AG09309 (cell line): Measurements from ENCODE around the gene CAT.
A peak's percentile ranks its signal among the peaks of the same experiment; 100 is the strongest.

Source experiments
- DNase-seq: peaks from one replicate; pipeline ENCODE4 v3.0.0-alpha.2; 2010; ENCODE audit warnings: low read depth
- H3K4me3 ChIP-seq: 2 replicates; pipeline ENCODE4 v1.5.1; 2011; ENCODE audit warnings: mild to moderate bottlenecking, low read depth, low read length, moderate library complexity; ENCODE audit not compliant: control insufficient read depth
- TF ChIP-seq, protein P1 (sequence below): IDR thresholded peaks from 2 replicates; pipeline ENCODE4 v1.5.1; 2011; ENCODE audit warnings: mild to moderate bottlenecking, low read depth, low read length, inconsistent platforms; ENCODE audit not compliant: insufficient read depth, control insufficient read depth; ENCODE audit errors: missing control alignments

CAT gene

DNA sequence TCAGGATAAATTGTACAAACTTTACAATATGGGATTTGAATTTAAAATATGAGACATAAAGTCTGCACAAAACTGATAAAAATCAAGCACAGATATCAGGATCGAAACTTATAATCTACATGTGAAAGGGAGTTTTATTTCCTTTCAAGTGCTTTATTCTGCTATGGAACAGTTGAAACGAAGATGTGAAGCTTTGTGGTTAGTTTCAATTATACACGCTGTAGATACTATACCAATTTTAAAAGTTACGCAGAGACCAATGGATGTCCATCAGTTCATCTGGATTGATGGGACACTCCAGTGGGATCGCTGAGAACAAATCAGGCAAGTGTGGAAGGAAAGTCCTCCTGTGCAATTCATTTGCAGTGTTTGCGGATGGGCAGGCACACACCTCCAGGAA lies 34.5 kb upstream of the CAT start:
- DNase-seq = no peak
- no peak overlapping the region for H3K4me3 ChIP-seq
- TF ChIP-seq, protein P1, sequence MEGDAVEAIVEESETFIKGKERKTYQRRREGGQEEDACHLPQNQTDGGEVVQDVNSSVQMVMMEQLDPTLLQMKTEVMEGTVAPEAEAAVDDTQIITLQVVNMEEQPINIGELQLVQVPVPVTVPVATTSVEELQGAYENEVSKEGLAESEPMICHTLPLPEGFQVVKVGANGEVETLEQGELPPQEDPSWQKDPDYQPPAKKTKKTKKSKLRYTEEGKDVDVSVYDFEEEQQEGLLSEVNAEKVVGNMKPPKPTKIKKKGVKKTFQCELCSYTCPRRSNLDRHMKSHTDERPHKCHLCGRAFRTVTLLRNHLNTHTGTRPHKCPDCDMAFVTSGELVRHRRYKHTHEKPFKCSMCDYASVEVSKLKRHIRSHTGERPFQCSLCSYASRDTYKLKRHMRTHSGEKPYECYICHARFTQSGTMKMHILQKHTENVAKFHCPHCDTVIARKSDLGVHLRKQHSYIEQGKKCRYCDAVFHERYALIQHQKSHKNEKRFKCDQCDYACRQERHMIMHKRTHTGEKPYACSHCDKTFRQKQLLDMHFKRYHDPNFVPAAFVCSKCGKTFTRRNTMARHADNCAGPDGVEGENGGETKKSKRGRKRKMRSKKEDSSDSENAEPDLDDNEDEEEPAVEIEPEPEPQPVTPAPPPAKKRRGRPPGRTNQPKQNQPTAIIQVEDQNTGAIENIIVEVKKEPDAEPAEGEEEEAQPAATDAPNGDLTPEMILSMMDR = no peak

DNA sequence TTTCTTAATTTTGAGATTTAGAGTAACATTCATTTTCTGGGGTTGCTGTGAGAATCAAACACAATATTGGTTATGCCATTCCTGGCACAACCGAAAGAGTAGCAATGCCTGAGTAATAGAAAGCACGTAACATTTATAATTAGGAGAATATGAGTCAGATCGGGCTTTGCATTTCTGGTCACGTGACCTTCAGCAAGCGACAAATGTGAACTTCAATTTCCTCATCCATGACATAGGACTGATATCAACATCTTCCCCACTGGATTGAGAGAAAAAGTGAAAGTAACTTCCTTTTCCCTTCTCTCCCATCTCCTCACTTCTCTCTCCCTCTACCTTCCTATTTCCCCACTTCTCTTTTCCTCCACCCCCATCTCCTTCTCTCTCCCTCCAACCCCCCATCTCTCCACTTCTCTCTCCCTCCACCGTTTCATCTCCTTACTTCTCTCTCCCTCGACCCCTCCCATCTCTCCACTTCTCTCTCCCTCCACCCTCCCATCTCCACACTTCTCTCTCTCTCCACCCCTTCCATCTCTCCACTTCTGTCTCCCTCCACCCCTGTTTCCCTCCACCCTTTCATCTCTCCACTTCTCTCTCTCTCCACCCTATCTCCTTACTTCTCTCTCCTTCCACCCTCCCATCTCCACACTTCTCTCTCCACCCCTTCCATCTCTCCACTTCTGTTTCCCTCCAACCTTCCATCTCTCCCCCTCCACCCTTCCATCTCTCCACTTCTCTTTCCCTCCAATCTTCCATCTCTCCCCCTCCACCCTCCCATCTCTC lies 33.5 kb upstream of the CAT start:
- H3K4me3 ChIP-seq = peak overlapping the region; percentile 17
- TF ChIP-seq, protein P1 = no peak
- no peak for DNase-seq

DNA sequence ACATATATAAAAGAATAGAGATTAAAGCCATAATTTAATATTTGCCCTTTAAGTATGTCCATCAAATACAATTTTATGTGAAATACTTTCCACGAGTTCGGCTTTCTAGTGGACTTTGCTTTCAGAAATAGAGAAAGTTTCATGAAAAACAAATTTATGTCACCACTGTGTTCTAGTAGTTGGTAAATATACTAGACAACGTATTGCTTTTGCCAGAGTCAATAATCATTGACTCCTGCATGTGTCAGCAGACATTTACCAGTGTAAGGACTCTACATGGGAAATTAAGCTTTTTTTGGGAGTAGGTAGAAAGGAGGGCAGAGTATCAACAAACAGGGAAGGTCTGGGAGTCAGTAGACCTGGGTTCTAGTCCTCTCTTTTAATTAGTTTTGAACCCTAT lies 32.3 kb upstream of the CAT start:
- TF ChIP-seq, protein P1 = no peak
- H3K4me3 ChIP-seq = no peak overlapping the region
- DNase-seq = no peak

DNA sequence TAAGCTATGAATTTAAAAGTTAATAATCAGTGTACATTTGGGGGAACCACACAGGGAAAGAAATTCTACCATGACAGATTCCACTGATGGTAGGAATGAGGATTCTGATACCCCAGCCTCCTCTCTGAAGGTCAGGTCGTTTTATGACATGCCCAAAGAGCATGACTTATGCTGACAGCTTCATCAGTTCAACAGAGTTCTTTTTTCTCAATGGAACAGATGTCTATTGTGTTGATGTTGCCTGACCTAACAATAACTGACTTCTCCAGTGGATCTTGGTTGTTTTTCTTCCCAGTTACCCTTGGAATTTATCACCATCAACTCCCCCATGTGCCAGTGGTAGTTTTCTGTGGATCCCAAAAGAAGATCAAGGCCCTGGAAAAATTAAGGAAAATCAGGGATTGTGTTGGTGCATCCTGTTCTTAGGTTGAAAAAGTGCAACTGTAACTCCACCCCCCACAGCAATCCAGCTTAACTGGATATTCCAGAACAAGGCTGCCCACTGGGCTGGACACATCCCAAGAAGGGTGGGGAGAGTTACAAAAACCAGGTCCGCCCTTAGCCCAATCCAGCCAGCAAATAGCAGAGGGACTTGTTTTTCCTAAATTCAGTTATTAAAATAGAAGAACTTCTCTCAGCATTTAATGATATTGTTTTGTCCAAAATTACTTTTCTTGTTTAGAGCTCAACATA lies 31.5 kb upstream of the CAT start:
- H3K4me3 ChIP-seq = no peak overlapping the region
- no peak for DNase-seq
- TF ChIP-seq, protein P1 = no peak

DNA sequence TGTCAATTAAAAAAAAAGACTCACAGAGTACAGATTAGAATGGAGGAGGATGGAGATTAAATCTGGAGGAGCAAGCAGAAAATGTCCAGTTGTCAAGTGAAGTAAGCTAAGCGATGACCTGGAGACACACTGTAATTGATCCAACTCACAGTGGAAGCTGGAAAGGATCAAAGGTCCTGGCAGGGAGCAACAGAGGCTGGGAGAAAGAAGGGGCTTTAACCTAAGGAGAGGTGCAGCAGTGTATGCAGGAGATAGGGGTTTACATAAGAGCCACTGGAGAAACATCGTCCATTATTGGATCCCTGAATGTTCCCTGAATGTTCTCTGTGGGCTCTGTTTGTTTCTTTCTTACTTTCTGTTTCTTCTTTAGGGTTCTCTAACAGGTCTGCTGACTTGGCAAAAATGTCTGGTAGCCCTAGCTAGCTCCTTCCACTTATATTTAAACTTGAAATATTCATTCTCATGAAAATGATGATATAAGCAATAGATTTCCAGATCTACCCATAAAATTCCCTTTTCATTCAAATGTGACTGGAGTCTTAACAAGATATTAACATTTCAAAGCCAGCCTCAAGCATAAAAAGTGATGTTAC lies 30.1 kb upstream of the CAT start:
- TF ChIP-seq, protein P1 = no peak
- no peak for DNase-seq
- H3K4me3 ChIP-seq = no peak overlapping the region

DNA sequence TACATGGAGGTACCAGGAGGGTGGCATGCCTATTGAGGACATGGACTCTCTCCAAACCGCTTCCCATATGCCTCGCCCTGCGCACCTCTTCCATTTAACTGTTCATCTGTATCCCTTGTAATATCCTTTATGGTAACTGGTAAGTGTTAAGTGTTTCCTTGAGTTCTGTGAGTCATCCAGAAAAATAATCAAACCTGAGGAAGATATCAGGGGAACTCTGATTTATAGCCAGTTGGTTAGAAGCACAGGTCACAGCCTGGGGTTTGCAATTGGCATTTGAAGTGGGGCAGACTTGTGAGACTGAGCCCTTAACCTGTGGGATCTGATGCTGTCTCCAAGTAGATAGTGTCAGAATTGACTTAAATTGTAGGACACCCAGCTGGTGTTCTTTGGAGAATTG lies 27.6 kb upstream of the CAT start:
- H3K4me3 ChIP-seq = no peak overlapping the region
- no peak for DNase-seq
- TF ChIP-seq, protein P1 = no peak
